Fibroblast of mammary gland (primary cell): ENCODE measurements around the gene POP5.

Experiments used
- DNase-seq: peaks from one replicate; pipeline ENCODE4 v3.0.0-alpha.2; 2010; ENCODE audit warnings: low read depth
- H3K4me3 ChIP-seq: 2 replicates; pipeline ENCODE4 v1.5.1; 2011; ENCODE audit warnings: low read depth, mild to moderate bottlenecking, low read length, moderate library complexity; ENCODE audit not compliant: control insufficient read depth
- TF ChIP-seq, protein P1 (sequence below): conservative IDR thresholded peaks from 2 replicates; pipeline ENCODE4 v1.5.1; 2011; ENCODE audit warnings: low read depth, low read length, inconsistent platforms; ENCODE audit not compliant: control insufficient read depth, insufficient read depth

POP5 gene

GRCh38 chr12:120598674-120599463 lies 17.7 kb upstream of the POP5 start:
- TF ChIP-seq, protein P1, sequence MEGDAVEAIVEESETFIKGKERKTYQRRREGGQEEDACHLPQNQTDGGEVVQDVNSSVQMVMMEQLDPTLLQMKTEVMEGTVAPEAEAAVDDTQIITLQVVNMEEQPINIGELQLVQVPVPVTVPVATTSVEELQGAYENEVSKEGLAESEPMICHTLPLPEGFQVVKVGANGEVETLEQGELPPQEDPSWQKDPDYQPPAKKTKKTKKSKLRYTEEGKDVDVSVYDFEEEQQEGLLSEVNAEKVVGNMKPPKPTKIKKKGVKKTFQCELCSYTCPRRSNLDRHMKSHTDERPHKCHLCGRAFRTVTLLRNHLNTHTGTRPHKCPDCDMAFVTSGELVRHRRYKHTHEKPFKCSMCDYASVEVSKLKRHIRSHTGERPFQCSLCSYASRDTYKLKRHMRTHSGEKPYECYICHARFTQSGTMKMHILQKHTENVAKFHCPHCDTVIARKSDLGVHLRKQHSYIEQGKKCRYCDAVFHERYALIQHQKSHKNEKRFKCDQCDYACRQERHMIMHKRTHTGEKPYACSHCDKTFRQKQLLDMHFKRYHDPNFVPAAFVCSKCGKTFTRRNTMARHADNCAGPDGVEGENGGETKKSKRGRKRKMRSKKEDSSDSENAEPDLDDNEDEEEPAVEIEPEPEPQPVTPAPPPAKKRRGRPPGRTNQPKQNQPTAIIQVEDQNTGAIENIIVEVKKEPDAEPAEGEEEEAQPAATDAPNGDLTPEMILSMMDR, result no peak
- peak; percentile 49 for DNase-seq
- H3K4me3 ChIP-seq, result no peak overlapping the region

DNA sequence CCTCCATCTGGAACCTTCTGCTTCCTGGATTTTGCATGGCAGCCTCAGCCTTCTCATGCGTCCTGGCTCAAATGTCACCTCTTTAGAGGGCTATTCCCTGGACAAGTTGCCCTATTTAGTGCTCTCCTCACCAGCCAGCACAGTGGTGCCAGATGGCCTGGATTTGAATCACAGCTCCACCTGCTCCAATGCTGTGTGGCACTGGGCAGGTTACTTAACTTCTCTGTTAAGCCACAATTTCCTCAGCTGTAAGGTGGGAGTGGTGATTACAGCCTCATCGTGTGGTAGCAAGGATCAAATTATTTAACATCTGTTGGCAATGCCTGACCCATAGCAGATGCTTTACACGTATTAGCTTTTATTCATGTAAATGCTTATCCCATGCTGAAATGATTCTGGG lies 16.7 kb upstream of the POP5 start:
- DNase-seq, result no peak
- no peak overlapping the region for H3K4me3 ChIP-seq
- TF ChIP-seq, protein P1, result no peak

DNA sequence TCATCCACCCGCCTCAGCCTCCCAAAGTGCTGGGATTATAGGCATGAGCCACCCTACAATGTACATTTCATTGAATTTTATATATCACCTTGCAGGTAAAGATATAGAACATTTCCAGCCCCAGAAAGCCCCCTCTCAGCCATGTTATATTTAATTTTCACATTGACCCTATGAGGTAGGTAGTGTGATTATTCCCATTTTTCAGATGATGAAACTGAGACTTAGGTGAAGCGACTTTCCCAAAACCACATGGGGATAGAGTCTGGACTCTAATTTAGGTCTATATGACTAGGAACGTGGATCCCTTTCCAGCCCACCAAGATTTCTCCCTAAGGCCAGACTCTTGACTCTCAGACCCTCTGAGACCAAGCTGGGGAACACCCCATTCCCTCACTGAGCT lies 15.7 kb upstream of the POP5 start:
- TF ChIP-seq, protein P1, result no peak
- no peak for DNase-seq
- no peak overlapping the region for H3K4me3 ChIP-seq

DNA sequence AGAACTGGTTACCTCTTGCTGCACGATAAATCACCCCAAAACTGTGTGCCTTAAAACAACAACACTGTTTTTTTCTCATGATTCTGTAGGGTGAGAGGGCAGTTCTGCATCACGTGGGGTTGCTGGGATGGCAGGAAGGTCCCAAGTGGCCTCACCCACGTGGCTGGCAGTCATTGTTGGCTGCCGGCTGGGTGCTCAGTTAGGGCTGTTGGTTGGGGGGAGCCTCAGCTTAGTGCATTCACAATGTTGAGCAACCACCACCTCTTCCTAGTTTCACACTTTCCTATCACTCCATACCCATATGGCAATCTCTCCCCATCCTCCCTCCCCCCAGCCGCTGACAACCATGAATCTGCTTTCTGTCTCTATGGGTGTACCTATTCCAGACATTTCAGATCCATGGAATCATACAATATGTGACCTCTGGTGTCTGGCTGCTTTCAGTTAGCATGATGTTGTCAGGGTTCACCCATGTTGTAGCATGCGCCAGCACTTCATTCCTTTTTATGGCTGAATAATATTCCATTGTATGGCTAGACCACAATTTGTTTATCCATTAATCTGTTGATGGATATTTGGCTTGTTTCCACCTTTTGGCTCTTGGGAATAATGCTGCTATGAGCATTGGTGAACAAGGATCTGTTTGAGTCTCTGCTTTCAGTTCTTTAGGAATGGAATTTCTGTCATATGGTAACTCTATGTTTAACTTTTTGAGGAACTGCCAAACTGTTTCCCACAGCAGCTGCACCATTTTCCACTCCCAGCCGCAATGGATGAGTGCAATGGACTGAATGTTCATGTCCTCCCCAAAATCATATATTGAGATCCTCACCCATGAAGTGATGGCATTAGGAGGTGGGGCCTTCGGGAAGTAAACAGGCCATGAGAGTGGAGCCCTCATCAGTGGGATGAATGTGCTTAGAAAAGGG lies 11.2 kb upstream of the POP5 start:
- no peak for DNase-seq
- TF ChIP-seq, protein P1, result no peak
- no peak overlapping the region for H3K4me3 ChIP-seq

DNA sequence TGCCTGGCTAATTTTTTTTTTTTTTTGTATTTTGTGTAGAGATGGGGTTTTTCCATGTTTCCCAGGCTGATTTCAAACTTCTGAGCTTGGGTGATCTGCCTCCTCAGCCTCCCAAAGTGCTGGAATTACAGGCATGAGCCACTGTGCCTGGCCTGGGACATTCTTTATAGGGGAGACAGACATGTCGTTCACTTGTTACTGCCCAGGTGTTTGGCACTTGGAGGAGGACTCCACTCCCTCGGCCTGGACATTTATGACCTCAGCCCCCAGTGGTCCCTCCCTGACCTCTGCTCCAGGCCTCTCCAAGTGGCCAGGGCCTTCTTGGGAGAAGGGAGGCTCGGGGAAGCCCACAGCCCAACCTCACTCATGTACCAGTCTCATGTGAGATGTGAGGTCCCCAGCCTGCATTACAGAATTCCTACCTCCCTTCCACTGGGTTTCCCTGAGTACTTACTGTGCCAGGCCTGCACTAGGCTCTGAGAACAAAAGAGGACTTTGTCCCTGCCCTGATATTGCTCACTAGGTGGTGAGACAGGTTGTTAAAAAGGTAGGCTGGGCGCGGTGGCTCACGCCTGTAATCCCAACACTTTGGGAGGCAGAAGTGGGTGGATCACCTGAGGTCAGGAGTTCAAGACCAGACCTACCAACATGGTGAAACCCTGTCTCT lies 9.7 kb upstream of the POP5 start:
- H3K4me3 ChIP-seq, result no peak overlapping the region
- no peak for DNase-seq
- TF ChIP-seq, protein P1, result no peak
